ENCODE measurements around the gene APOOL.

Gene APOOL

DNA sequence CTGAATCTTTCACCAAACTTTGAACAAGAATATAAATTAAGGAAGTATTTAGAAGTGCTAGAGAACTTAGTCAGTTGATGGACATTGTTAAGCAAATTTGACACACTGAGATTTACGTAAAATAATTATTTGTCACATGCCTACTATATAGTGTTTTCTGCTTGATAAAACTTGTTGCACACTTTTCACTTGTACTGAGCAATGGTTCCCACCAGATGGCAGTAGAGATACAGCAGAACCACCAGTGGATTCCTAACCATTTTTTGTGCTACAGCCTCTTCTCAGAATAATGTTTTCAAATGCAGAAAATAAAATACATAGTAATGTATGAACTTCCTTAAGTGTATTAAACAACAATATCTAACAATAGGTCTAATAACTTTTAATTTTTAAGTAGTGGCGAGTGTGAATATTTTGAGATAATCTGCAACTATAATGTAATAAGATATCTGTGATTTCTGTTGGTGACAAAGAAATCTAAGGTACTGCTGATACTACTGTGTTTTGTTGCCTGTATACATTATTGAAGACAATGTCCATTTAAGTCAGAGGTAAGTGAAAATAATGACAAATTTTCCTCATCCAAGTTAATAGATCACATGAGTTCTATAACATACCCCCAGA, 81.2 kb downstream of the APOOL start:
- no peak for DNase-seq (ENCODE audit: low read depth in 3 of 3)

DNA sequence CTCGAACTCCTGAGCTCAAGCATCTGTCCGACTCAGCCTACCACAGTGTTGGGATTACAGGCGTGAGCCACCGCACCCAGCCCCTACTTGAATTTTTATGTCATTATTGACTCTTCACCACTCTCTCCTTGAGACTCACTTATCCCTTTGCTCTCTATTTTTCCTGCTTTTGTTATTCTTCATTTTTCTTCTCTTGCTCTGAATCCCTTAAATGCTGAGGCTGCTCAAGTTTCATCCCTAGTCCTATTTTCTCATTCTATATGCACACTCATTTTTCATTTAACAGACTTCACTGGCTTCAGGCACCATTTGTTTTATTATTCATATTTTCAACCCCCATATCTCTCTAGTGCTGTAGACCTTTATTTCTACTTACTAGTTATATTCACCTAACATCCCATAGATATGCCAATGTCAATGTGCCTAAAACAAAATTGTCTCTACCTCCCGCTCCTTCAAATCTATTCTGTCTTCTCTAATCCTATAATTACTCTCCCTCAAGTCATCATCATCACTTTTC, 85.7 kb downstream of the APOOL start:
- DNase-seq (ENCODE audit: low read depth in 3 of 3) = no peak

DNA sequence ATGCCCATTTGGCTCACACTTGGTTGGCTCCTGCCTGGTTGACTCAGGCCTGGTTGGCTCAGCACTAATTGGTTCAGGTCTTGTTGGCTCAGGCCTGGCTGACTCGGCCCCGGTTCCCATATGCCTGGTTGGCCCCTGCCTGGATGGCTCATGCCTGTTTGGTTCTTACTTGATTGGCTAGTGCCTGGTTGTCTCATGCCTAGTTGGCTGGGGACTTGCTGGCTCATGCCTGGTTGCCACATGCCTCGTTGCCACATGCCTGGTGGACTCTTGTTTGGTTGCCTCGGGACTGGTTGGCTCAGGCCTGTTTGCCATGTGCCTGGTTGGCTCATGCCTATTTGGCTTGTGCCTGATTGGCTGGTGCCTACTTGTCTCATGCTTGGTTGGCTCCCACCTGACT, 103.7 kb downstream of the APOOL start:
- no peak for DNase-seq (ENCODE audit: low read depth in 3 of 3)

DNA sequence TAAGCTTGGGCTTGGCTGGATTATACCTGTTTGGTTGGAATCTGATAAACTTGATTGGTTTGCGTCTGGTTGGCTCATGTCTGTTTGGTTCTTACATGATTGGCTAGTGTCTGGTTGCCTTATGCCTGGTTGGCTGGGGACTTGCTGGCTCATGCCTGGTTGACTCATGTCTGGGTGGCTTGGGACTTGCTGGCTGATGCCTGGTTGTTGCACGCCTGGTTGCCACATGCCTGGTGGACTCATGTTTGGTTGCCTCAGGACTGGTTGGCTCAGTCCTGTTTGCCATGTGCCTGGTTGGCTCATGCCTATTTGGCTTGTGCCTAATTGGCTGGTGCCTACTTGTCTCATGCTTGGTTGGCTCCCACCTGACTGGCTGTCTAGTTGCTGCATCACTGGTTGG, 104.5 kb downstream of the APOOL start:
- DNase-seq (ENCODE audit: low read depth in 3 of 3) = no peak

DNA sequence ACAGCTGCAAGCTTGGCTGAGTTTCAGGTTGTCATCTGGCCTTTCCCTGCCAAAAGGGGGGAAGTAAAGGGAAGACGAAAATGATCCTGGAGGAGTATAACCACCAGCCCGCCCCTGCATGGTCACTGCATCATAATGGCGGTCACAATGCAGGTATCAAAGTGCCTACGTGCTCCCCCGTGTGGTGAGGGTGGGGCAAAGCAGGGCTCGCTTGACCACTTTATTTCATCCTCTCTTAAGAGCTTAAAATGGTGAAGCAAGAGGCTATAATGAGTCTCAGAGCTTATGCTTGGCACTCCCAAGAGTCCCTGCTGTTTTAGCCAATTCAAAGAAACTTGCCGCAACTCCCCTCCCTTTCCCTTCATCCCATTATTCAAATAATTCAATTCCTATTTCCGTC, 105.6 kb downstream of the APOOL start:
- no peak for DNase-seq (ENCODE audit: low read depth in 3 of 3)

DNA sequence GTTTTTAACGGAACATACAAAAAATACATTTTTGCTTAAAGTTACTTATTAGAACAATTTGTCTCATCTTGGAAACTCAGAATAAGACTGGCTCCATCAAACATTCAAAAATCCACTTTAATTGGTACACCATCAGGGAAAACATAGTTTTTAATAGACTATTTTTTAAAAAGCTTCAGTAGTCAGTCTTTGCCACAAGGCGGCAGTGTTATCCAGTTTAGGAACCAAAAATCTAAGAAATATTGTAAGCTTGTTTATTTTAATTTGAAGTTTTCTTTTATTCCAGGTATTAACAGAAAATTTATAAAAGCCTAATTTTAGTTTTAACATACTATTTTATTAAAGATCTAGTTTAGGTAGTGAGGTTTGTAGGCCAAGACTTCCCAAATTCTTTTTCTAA, 107.7 kb downstream of the APOOL start:
- no peak for DNase-seq (ENCODE audit: low read depth in 3 of 3)

DNA sequence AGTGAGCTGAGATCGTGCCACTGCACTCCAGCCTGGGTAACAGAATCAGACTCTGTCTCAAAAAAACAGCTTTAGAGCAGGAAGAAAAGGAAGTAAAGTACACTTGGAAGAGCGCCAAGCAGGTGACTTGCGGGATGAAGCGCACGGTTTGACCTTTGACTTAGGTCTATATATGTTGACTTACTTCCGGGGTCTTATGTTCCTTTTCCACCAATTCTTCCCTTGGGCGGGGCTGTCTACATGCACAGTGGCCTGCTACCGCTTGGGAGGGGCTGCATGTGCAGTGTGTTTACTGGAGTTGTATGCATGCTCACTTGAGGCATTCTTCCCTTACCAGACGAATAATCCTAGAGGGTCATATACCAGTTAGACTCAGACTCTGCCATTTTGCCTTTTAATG, 108.6 kb downstream of the APOOL start:
- DNase-seq (ENCODE audit: low read depth in 3 of 3) = no peak

DNA sequence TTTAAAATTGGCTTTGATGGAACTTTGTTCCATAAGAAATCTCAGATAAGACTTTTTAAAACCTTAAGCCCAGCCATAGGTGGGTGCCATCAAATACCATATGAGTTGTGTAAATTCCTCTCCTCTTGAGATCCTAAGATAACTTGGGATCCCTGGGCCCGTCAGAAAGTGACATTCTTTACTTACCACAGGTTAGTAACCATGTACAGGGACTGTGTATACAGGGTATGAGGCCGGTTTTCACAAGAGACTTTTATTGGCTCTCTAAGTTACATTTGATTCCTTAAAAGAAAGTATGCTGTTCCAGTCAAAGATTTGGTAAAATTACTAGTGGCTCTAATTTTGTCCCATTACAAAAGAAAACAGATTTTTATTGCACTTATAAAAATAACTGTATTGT, 110.1 kb downstream of the APOOL start:
- no peak for DNase-seq (ENCODE audit: low read depth in 3 of 3)

DNA sequence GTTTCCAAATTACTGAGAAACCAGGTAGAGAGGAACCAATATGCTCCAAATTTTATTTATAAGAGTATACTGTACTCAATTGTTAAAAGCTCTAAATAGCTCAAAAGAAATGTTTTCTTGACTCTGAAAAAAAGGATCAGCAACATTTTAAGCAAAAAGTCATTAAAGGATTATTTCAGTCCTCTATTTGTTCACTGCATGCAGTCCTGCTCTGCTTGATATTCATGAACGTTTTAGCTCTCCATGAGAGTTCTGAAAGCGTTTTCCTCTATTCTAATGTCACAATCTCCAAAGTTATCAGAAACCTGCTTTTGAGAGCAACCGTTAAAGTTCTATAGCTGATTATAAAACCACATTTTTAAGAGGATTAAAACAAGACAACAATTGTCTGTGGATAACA, 110.5 kb downstream of the APOOL start:
- DNase-seq (ENCODE audit: low read depth in 3 of 3) = no peak

DNA sequence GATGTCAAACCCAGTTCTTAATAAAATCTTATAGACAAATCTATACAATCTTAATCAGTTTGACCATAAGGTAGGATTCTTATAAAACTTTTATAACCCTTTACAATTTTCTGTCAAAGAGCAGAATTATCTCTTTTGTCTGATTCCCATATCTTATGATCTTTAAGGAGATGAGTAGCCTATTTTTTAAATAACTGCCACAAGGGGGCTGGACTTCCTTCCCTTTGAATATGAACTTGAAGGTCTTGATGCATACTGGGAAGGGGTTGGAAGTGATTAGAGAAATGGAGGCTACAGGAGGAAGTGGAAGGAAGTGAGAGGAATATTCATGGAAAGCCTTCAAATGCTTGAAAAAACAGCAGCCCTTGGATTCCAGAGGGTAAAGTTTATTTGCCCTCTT, 111.1 kb downstream of the APOOL start:
- DNase-seq (ENCODE audit: low read depth in 3 of 3) = no peak

DNA sequence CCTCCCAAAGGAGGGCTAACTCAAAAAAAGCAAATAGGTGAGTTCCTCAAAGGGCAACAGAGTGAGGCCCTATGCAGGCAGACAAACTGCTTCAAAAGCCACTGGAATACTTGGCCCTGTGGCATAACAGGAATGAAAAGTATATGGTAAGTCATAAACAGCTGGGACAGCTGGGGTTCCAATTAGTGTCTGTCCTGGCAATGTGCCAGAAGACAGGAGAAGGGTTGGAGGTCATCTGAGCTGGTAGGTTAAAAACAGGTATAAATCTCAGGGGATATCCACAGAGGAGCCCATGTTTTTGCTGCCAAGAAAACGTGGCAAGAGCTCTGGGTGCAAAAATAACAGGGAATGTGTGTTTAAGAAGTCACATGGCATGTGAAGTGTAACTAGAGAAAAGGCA, 111.6 kb downstream of the APOOL start:
- DNase-seq (ENCODE audit: low read depth in 3 of 3) = no peak

DNA sequence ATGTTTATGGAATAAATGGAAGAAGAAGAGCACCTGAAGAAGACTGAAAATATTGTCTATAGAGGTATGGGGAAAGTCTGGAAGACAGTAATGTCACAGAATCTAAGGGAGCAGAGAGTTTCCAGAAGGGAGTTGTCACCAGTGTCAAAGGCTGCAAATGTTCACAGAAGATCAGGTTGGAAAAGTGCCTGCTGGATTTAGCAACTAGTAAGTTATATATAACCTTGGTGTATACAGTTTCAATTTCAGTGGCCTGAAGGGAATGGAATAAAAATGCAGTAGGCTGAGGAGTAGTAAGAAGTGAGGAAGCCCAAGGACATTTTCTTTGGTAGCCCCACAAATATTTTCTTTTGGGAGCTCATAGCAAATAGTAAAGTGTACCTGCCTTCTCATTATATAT, 132.7 kb downstream of the APOOL start:
- DNase-seq (ENCODE audit: low read depth in 3 of 3) = no peak

DNA sequence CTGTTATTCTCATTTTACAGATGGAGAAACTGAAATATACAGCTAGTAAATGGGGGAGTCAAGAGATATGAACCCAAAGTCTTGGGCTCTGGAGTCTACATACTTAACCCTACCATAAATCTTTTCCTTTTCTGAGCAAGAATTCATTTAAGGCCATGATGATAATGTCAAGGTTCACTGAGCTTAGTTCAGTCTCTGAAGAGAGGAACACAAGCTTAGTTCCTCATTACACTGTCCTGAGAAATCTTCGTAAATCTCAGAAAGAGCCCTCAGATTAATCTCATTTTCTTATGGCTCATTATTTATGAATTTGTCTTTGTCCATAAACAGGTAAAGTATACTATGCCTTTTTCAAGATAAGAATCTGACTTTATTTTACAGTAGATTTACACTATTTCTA, 135.7 kb downstream of the APOOL start:
- no peak for DNase-seq (ENCODE audit: low read depth in 3 of 3)

DNA sequence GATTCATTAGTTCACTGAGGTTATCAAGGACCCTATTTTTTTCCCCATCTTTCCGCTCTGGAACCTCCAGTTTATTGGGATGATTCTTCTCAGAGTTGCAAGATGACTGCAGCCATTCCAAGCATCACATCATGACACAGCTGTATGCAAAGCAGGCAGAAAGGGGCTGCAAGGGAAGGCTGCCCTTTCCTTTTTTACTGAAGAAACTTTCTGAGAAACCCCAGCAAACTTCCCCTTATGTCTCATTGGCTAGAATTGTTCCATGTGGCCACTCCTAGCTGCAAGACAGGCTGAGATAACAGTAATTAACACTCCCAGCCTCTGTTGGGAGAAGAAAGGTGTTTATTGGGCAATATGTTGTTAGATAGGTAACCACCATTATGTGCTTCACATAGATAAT, 137.3 kb downstream of the APOOL start:
- DNase-seq (ENCODE audit: low read depth in 3 of 3) = no peak

Data from stimulated activated CD4-positive, alpha-beta T cell treated with anti-CD3 and anti-CD28 coated beads, TNF-alpha, amount 100 ng/mL, for 24 hours (primary cell).